ENCODE measurements around the gene CXCR5.
A peak's percentile ranks its signal among the peaks of the same experiment; 100 is the strongest.
"Not testable (repeated sequence)": the region's sequence is repeated elsewhere in the genome, so short reads cannot be mapped to it uniquely, and the experiment has no call there.

CXCR5 gene

GRCh38 chr11:118883368-118884071, at the start of gene CXCR5:
Gene CXCR5, plus strand, starts transcription at chr11:118883892. Its CDS starts 50 bp downstream, at chr11:118883942.
- peak in 3 of 4 experiments; percentile 26 to 45 (median 38) for DNase-seq

GRCh38 chr11:118834427-118835028, 49.2 kb upstream of the CXCR5 start:
- DNase-seq: no peak

- DNase-seq: no peak
Observed at GRCh38 chr11:118837868-118838267, 45.8 kb upstream of the CXCR5 start.

- no peak for DNase-seq
Observed at GRCh38 chr11:118838905-118839553, 44.7 kb upstream of the CXCR5 start.

- DNase-seq: no peak
Observed at GRCh38 chr11:118841469-118842242, 42.0 kb upstream of the CXCR5 start.

GRCh38 chr11:118842369-118842768, 41.3 kb upstream of the CXCR5 start:
- DNase-seq: no peak

- DNase-seq: not testable (repeated sequence)
Observed at GRCh38 chr11:118842843-118843242, 40.8 kb upstream of the CXCR5 start.

- no peak for DNase-seq
Observed at GRCh38 chr11:118843565-118843964, 40.1 kb upstream of the CXCR5 start.

- DNase-seq: no peak
Observed at GRCh38 chr11:118845369-118845768, 38.3 kb upstream of the CXCR5 start.

GRCh38 chr11:118846181-118846935, 37.3 kb upstream of the CXCR5 start:
- no peak for DNase-seq

GRCh38 chr11:118849825-118850224, 33.9 kb upstream of the CXCR5 start:
- no peak for DNase-seq

GRCh38 chr11:118851970-118852369, 31.7 kb upstream of the CXCR5 start:
- no peak for DNase-seq

GRCh38 chr11:118853678-118854077, 30.0 kb upstream of the CXCR5 start:
- no peak for DNase-seq

- no peak for DNase-seq
Observed at GRCh38 chr11:118856314-118856713, 27.4 kb upstream of the CXCR5 start.

- no peak for DNase-seq
Observed at GRCh38 chr11:118857385-118857784, 26.3 kb upstream of the CXCR5 start.

- no peak for DNase-seq
Observed at GRCh38 chr11:118859973-118860372, 23.7 kb upstream of the CXCR5 start.

- no peak for DNase-seq
Observed at GRCh38 chr11:118868659-118869058, 15.0 kb upstream of the CXCR5 start.

- DNase-seq: no peak
Observed at GRCh38 chr11:118870396-118871343, 13.0 kb upstream of the CXCR5 start.

GRCh38 chr11:118872403-118872821, 11.3 kb upstream of the CXCR5 start:
- peak in 3 of 4 experiments; percentile 31 to 55 (median 49) for DNase-seq

- no peak for DNase-seq
Observed at GRCh38 chr11:118873804-118874203, 9.9 kb upstream of the CXCR5 start.

GRCh38 chr11:118876286-118876685, 7.4 kb upstream of the CXCR5 start:
- no peak for DNase-seq
